ENCODE measurements around the gene GLMN. TPM values are rescaled to one million over a fixed set of nuclear protein-coding genes. Genes with fewer than 3 reads are reported as not detected.
"Not testable (repeated sequence)": the region's sequence is repeated elsewhere in the genome, so short reads cannot be mapped to it uniquely, and the experiment has no call there.

Gene GLMN
- total RNA-seq, 1 donor from 2014 or later: 7.6 TPM

DNA sequence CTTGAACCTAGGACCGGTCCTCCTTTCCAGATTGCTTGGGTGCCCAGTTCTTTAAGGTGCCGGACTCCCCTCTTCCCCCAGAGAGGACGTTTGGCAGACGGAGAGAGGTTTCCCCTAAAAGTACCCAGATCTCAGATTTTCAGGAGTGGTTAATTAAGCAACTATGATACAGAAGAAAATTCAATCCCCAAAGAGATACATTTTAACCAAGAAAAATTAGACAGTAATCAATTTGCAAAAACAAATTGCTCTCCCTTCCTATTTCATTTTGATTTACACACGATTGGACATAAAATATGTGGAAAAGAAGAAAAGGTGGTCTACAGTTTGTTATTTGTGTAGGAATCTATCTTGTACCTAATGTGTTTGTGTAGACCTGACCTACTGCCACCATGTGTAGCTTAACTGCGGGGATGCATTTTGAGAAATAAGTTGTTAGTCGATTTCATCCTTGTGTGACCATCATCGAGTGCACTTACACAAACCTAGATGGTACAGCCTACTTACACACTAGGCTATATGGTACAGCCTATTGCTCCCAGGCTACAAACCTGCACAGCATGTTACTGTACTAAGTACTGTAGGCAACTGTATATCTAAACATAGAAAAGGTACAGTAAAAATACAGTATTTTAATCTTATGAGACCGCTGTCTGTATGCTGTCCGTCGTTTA, 827 bp upstream of the GLMN start:
- no peak for DNase-seq (ENCODE audit: low spot score)

DNA sequence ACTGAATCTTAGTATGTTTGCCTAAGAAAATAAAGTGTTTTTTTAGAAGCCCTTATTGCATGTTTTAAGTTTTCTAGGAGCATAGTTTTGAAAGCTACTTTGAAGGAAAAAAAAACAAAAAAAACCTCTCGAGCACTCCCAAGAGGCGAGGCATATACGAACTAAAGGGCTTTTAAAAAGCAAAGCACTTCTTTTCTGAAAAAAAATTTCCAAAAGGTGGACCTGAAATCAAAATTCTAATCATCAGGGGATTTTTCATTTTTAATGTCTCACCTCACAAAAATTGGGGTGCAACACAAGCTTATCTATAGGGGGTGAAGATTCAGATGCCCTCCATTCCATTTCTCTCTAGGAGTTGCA, 594 bp downstream of the GLMN start:
- no peak for DNase-seq (ENCODE audit: low spot score)

DNA sequence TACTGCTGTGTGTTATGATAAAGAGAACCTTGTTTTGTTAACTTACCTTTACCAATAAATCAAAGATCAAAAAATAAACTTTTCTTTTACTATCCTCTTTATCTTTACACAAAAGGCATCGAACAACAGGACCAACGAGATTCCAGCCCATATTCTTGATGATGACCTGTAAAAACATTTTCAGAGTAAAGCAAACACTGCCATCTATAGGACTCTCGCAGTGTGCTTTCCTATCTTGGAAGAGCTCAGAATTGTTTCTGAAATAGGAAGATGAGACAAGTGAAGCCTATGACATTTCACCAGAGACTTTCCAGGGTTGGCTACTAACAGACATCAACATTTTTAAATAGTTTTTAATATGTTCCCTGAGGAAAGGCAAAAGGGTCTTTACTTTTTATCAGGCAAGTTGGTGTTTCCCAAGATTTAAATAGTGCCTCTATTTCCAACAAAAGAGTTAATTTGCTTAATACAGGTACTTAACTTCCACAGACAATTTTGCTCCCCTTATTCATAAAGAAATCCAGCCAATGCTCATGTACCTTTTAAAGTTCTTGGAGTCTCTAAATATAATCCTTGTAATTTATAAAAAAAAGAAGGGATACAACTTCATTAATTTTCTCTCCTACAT, 7.3 kb downstream of the GLMN start:
- no peak for DNase-seq (ENCODE audit: low spot score)

DNA sequence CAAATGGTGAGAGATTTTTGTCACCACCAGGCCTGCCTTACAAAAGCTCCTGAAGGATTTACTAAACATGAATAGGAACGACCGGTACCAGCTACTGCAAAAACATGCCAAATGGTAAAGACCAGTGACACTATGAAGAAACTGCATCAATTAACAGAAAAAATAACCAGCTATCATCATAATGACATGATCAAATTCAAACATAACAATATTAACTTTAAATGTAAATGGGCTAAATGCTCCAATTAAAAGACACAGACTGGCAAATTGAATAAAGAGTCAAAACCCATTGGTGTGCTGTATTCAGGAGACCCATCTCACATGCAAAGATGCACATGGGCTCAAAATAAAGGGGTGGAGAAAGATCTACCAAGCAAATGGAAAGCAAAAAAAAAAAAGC, 17.4 kb downstream of the GLMN start:
- DNase-seq (ENCODE audit: low spot score): not testable (repeated sequence)

GRCh38 chr1:92279781-92280180, 19.0 kb downstream of the GLMN start:
- DNase-seq (ENCODE audit: low spot score): not testable (repeated sequence)

- no peak for DNase-seq (ENCODE audit: low spot score)
Observed at GRCh38 chr1:92277105-92277723, 21.6 kb downstream of the GLMN start.

DNA sequence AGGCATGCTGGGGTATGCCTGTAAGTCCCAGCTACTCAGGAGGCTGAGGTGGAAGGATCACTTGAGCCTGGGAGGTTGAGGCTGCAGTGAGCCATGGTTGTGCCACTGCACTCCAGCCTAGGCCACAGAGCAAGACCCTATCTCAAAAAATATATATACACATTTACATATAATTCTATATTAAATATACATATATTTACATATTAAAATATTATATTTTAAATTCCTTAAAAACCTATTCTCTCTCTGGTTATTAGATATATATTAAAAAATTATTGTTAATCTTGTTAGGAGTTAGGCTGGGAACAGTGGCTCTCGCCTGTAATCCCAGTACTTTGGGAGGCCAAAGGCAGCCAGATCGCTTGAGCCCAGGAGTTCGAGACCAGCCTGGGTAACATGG, 22.7 kb downstream of the GLMN start:
- DNase-seq (ENCODE audit: low spot score): no peak

GRCh38 chr1:92274939-92275338, 23.8 kb downstream of the GLMN start:
- no peak for DNase-seq (ENCODE audit: low spot score)

- DNase-seq (ENCODE audit: low spot score): no peak
Observed at GRCh38 chr1:92273039-92273438, 25.7 kb downstream of the GLMN start.

GRCh38 chr1:92262516-92262915, 36.3 kb downstream of the GLMN start:
- DNase-seq (ENCODE audit: low spot score): no peak

- DNase-seq (ENCODE audit: low spot score): no peak
Observed at GRCh38 chr1:92259350-92259749, 39.4 kb downstream of the GLMN start.

DNA sequence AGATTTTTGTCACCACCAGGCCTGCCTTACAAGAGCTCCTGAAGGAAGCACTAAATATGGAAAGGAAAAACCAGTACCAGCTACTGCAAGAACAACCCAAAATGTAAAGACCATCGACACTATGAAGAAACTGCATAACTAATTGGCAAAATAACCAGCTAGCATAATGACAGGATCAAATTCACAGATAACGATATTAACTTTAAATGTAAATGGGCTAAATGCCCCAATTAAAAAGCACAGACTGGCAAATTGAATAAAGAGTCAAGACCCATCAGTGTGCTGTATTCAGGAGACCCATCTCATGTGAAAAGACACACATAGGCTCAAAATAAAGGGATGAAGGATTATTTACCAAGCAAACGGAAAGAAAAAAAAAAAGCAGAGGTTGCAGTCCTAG, 44.1 kb downstream of the GLMN start:
- DNase-seq (ENCODE audit: low spot score): not testable (repeated sequence)

- no peak for DNase-seq (ENCODE audit: low spot score)
Observed at GRCh38 chr1:92244376-92244775, 54.4 kb downstream of the GLMN start.

DNA sequence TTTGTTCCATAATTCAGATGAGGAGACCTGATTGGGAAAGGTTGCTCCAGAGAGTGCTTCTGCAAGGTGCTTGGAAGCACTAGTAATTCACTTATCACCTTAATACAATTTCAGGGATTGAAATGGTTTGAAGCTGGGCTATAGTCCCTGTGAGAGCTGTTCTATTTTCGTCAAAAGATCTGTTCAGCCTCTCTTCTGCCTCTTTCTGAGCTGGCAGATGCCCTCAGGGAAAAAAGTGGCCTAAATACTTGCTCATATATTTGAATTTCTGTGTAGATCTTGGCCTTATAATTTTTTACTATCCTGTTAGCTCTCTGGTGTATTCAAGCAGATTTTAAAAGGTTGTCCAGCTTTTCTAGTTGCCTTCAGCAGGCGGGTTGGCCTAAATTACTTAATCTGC, 58.8 kb downstream of the GLMN start:
- DNase-seq (ENCODE audit: low spot score): no peak

DNA sequence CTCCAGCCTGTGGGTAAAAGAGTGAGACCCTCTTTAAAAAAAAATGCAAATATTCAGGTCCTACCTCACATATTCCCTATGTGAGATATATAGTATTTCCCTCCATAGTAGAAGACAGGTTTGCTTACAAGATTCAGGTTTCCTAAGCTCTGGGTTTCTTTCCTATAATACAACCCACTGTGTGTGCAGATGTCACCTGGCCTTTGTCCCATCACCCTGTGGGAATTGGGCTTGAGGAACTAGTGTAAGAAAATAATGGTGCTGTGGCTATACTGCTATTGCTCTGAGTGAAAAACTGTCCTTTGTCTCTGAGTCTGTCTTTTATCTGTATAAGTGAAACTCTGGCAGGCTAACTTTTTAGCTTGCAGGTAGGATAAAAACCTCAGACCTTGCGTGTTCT, 68.1 kb downstream of the GLMN start:
- DNase-seq (ENCODE audit: low spot score): no peak

DNA sequence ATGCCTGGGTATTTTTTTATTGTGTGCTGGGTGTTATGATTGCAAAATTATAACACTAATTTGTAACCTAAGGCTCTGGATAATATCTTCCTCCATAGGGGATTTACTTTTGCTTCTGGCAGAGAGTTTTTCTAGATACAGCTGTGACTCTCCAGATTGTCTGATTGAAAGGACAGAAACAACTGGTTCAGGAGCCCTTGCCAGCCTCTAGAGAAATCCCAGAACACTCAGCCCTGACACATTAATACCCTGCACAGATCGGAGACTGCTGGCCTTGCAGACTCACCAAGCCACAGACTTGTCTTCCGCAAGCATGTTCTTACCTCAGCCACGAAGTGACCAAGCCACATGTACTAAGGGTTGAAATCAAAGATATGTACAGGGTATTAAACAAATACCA, 70.4 kb downstream of the GLMN start:
- DNase-seq (ENCODE audit: low spot score): no peak

DNA sequence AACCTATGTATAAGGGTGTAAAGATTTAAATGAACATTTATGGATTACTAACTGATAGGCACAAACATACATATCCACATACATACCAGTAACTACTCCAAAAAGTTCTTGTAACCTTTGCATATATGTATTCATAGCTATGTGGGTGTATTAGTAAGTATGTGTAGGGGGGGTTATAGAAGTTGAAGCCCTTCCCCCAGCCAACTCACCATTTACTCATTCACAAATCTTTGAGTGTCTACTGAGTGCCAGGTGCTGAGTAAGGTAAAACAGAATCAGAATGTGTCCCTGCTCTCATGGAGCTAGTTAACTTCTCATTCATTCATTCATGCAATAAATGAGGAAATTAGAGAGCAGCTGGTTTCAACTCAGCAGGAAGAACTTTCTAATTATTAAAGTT, 79.8 kb downstream of the GLMN start:
- no peak for DNase-seq (ENCODE audit: low spot score)

DNA sequence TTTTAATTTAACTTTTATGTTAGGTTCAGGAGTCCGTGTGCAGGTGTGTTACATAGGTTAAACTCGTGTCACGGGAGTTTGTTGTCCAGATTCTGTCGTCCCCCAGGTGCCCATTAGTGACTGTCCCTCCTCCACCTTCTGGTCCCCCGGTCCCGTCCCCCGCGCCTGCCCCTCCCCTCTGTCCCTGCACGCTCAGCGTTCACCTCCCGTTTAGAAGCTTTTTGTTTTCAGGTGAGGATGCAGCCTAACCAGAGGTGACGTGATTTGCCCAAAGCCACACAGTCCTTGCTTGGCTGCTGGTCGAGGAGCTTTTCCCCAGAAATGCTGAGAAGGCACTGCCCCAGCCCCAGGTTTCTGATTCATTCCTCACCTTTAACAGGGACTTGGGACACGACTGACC, 80.2 kb downstream of the GLMN start:
- no peak for DNase-seq (ENCODE audit: low spot score)

DNA sequence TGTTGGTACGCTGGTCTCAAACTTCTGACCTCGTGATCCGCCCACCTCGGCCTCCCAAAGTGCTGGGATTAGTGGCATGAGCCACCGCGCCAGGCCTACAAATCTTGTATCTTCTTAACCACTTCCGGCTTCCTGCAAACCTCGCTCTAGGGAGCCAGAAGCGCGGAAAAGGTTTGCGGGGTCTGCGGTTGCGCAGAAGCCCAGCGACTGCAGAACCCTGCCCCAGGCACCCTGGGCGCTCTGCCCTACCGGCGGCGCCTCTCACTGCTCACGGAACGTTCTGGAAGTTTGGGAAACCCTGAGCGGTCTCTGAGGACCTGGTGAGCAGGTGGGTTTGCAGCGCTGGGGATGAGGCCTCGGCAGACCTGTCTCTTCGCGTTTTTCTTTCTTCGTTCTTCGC, 81.1 kb downstream of the GLMN start, which contains the start of gene C1orf146:
Gene C1orf146, plus strand, starts transcription at position 195 of the 400 bp plus-strand sequence. CDS start 13,506 bp downstream, outside the sequence.
- DNase-seq (ENCODE audit: low spot score): no peak

DNA sequence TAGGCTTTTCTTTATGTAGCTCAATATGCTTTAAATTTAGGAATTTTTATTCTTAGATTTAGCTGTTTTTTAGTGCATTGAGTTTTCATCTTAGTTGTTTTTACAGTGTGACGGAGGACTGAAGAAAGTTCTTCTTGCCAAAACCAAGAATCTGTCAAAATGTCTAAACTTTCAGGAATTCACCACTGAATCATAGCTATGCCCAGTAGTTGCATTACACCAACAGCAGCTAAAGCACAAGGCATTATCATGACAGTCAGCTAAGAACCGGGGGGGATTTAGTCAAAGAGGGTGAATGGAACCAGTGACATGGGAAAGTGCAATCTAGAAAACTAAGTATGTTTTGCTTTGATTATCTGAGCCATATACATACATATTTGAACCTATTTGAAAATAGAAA, 87.6 kb downstream of the GLMN start:
- no peak for DNase-seq (ENCODE audit: low spot score)

DNA sequence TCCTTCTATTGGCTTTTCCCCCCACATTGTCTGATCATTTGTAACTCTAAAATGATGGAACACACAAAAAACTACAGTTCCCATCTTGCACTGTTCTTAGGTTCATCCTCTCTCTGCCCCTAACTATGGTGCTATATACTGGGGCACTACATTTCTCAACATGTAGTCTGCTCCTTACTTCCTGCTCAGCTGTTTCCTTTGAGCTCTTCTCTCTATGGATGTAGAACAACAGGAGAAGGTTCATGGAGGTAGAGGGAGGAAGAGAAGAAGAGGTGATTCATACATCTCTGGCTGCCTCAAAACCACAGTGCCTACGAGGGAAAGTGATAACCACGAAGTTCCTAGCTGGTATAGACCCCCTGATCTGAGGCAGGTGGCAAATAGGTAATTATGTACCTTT, 88.1 kb downstream of the GLMN start:
- DNase-seq (ENCODE audit: low spot score): no peak

- DNase-seq (ENCODE audit: low spot score): no peak
Observed at GRCh38 chr1:92203105-92203504, 95.7 kb downstream of the GLMN start.

DNA sequence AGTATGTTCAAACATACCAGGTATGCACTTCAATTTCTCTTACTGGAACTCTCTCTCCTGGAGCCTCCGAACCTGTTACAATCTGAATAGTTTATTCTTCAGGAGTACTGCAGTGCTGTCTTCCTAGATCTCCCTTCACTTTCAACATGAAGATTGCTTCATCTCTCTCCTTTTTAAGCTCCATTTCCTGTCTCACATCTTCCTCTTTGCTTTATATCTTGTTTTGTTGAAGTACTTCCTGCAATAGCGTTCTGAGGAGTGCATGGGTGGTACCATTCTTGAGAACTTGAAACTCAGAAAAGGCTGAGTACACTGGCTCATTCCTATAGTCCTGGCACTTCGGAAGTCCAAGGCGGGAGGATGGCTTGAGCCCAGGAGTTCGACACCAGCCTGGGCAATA, 96.8 kb downstream of the GLMN start:
- no peak for DNase-seq (ENCODE audit: low spot score)

Data from mesenteric fat pad (tissue), 1 donor.